Upper lobe of left lung (tissue), 6 donors: Measurements from ENCODE around the gene UTF1. TPM values are rescaled to one million over a fixed set of nuclear protein-coding genes. Genes with fewer than 3 reads are reported as not detected.

Experiments used
- ATAC-seq, 2 donors: fragments of 200-7000 bp; cut with Tn5 transposase; one replicate each; pipeline ENCODE4 v1.9.1; 2022; ENCODE audit warnings: mild to moderate bottlenecking in 2 of 2, moderate library complexity in 2 of 2; ENCODE audit not compliant: low FRiP score in 2 of 2
- DNase-seq, 2 donors: peaks; one replicate each; pipeline ENCODE4 v3.0.0-alpha.2; 2019 to 2020
- H3K27ac ChIP-seq, 4 donors: fragments of 200-600 bp; sonication (generic); one replicate each; pipeline ENCODE4 v1.5.1; 2016 to 2019
- H3K27me3 ChIP-seq, 4 donors: fragments of 200-600 bp; sonication (generic); one replicate each; pipeline ENCODE4 v1.5.1; 2017 to 2019
- H3K36me3 ChIP-seq, 4 donors: fragments of 200-600 bp; sonication (generic); one replicate each; pipeline ENCODE4 v1.5.1; 2016 to 2019
- H3K4me1 ChIP-seq, 4 donors: fragments of 200-600 bp; sonication (generic); one replicate each; pipeline ENCODE4 v1.5.1; 2018 to 2019
- H3K4me3 ChIP-seq, 4 donors: fragments of 200-600 bp; sonication (generic); one replicate each; pipeline ENCODE4 v1.5.1; 2017 to 2019; ENCODE audit warnings: mild to moderate bottlenecking in 2 of 4, moderate library complexity in 1 of 4
- H3K9me3 ChIP-seq, 4 donors: fragments of 200-600 bp; sonication (generic); one replicate each; pipeline ENCODE4 v1.5.1; 2018 to 2019
- EP300 ChIP-seq, 4 donors: sonication (generic); formaldehyde crosslinking; IDR thresholded peaks; one replicate each; pipeline ENCODE4 v1.5.1; 2017; ENCODE audit warnings: antibody characterized with exemption in 4 of 4, control low read depth in 2 of 4
- POLR2A ChIP-seq, 4 donors: fragments of 450-650 bp; IDR thresholded peaks; one replicate each; pipeline ENCODE4 v1.5.1; 2016 to 2017; ENCODE audit warnings: antibody characterized with exemption in 4 of 4, mild to moderate bottlenecking in 2 of 4
- POLR2AphosphoS5 ChIP-seq, 2 donors: sonication (generic); formaldehyde crosslinking; IDR thresholded peaks; one replicate each; pipeline ENCODE4 v1.5.1; 2017; ENCODE audit warnings: antibody characterized with exemption in 2 of 2
- WGBS, 2 donors: methylation state at CpG; one replicate each; pipeline ENCODE4 v1.1.5; 2017 to 2018; 5-methylcytosine and 5-hydroxymethylcytosine counted together
- total RNA-seq, 6 donors: library from RNA; depleted of rRNA in 4 of 6; stranded (reverse); fragments of >200 nt in 4 of 6; gene quantifications; one replicate each; pipeline versions ENCODE4 v1.1.0 to v1.2.1, GENCODE V29; 2016 to 2021
- TF ChIP-seq, protein P1 (sequence below), 6 experiments: fragments of 450-650 bp in 4 of 6; fragments of 200-600 bp in 2 of 6; sonication (generic) in 2 of 6; IDR thresholded peaks; one replicate each; pipeline ENCODE4 v1.5.1; 2016 to 2019; ENCODE audit warnings: antibody characterized with exemption in 6 of 6
- donor health status: DM: no; HTN: no; CAD: no; lungs with moderate emphysema.
- donor health status: DM: no; HTN: yes; CAD: no; lungs with severe emphysema.

UTF1 gene
- total RNA-seq, 6 donors from 2014 or later: 0.26 to 0.37 TPM; not detected in 4

DNA sequence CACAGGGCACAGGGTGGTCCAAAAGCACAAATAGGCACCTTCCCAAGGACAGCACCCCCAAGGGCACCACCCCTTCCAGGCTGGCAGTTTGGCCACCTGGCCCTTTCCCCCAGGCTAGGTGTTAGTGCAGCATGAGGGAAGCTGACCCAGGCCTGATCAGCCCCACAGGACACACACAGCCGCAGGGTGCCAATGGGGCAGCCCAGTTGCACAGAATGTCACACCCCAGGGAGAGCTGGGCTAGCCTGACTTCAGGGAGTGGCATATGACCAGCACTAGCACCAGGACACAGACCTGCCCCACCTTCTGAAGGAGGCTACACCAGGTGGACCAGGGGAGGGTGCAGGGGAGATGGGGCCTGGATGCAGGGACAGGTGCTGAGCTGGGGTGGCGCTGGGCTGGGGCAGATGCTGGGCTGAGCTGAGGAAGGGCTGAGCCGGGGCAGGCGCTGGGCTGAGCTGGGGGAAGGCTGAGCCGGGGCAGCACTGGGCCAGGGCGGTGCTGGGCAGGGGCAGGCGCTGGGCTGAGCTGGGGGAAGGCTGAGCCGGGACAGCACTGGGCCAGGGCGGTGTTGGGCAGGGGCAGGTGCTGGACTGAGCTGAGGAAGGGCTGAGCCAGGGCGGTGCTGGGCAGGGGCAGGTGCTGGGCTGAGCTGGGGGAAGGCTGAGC lies 50.5 kb downstream of the UTF1 start:
- Histone ChIP-seq H3K9me3 (no peaks in the 10 kb centered on the region), H3K36me3 (peaks cover 30 to 70% (median 57%) of the 10 kb centered on the region in 4 donors), H3K4me3 (no peak overlapping the region), H3K27ac (peak overlapping the region; percentile 2 to 89 (median 85)), H3K27me3 (peaks cover 0 to 4% (median 0%) of the 10 kb centered on the region in 4 donors), H3K4me1 (peaks cover 16 to 44% (median 29%) of the 10 kb centered on the region in 4 donors)
- 57 to 93% methylated on average over 2 to 10 of the region's 10 CpGs for WGBS, 2 donors
- ATAC-seq (no peak), DNase-seq (peak in 1 of 2 donors; percentile 73)
- TF ChIP-seq POLR2A (IDR thresholded peaks at IDR 0.05): no peak
- TF ChIP-seq EP300 (IDR thresholded peaks at IDR 0.05): no peak
- TF ChIP-seq POLR2AphosphoS5 (IDR thresholded peaks at IDR 0.05): no peak
- TF ChIP-seq, protein P1, sequence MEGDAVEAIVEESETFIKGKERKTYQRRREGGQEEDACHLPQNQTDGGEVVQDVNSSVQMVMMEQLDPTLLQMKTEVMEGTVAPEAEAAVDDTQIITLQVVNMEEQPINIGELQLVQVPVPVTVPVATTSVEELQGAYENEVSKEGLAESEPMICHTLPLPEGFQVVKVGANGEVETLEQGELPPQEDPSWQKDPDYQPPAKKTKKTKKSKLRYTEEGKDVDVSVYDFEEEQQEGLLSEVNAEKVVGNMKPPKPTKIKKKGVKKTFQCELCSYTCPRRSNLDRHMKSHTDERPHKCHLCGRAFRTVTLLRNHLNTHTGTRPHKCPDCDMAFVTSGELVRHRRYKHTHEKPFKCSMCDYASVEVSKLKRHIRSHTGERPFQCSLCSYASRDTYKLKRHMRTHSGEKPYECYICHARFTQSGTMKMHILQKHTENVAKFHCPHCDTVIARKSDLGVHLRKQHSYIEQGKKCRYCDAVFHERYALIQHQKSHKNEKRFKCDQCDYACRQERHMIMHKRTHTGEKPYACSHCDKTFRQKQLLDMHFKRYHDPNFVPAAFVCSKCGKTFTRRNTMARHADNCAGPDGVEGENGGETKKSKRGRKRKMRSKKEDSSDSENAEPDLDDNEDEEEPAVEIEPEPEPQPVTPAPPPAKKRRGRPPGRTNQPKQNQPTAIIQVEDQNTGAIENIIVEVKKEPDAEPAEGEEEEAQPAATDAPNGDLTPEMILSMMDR (IDR thresholded peaks at IDR 0.05): no peak

DNA sequence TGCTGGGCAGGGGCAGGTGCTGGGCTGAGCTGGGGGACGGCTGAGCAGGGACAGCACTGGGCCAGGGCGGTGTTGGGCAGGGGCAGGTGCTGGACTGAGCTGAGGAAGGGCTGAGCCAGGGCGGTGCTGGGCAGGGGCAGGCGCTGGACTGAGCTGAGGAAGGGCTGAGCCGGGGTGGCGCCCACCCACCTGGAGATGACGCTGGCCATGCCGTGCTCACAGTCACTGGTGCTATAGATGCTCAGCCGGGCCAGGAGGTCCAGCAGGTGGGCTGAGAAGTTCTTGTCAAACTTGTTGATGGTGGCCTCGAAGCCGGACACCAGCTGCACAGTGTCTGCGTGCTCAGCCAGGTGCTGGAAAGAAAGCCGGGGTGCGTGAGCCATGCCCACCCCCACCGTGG lies 51.1 kb downstream of the UTF1 start:
- no peak for ATAC-seq
- Histone ChIP-seq H3K4me3 (no peak overlapping the region), H3K4me1 (peaks cover 15 to 38% (median 27%) of the 10 kb centered on the region in 4 donors), H3K27me3 (peaks cover 0 to 3% (median 0%) of the 10 kb centered on the region in 4 donors), H3K9me3 (no peaks in the 10 kb centered on the region), H3K27ac (no peak overlapping the region), H3K36me3 (peaks cover 30 to 76% (median 61%) of the 10 kb centered on the region in 4 donors)
- no peak for TF ChIP-seq POLR2A (IDR thresholded peaks at IDR 0.05)
- 93 to 97% methylated on average over 10 to 14 of the region's 15 CpGs for WGBS, 2 donors
- peak in 1 of 2 donors; percentile 66 for DNase-seq

Other genes starting within 250 kb of the UTF1 start
- 1 to 10 TPM in 1 of 6 donors, under 1 TPM in 4, not detected in 1; 0.30 to 1.0 (median 0.39) TPM for gene ADGRA1, start 142.3 kb upstream of the UTF1 start, total RNA-seq
- gene KNDC1, start 70.0 kb upstream of the UTF1 start, total RNA-seq: 10 to 100 TPM in 4 of 6 donors, 1 to 10 TPM in 2; 7.1 to 30.3 (median 15.5) TPM
- gene VENTX, start 7.6 kb downstream of the UTF1 start, total RNA-seq: 10 to 100 TPM in 1 of 6 donors, 1 to 10 TPM in 5; 1.7 to 11.5 (median 4.4) TPM
- gene ADAM8, start 46.7 kb downstream of the UTF1 start, total RNA-seq: 10 to 100 TPM; 10.4 to 93.2 (median 32.9) TPM
- 100 to 1,000 TPM in 1 of 6 donors, 10 to 100 TPM in 5; 41.7 to 106 (median 56.3) TPM for gene TUBGCP2, start 78.7 kb downstream of the UTF1 start, total RNA-seq
- 10 to 100 TPM; 12.6 to 44.2 (median 33.0) TPM for gene ZNF511, start 78.7 kb downstream of the UTF1 start, total RNA-seq
- 1 to 10 TPM in 1 of 6 donors, not detected in 5; 7.4 TPM for gene CALY, start 106.7 kb downstream of the UTF1 start, total RNA-seq
- gene PRAP1, start 117.2 kb downstream of the UTF1 start, total RNA-seq: not detected
- 10 to 100 TPM; 15.4 to 37.5 (median 26.0) TPM for gene FUOM, start 127.8 kb downstream of the UTF1 start, total RNA-seq
- 10 to 100 TPM; 32.5 to 69.6 (median 53.2) TPM for gene ECHS1, start 143.1 kb downstream of the UTF1 start, total RNA-seq
- gene PAOX, start 149.0 kb downstream of the UTF1 start, total RNA-seq: 10 to 100 TPM in 3 of 6 donors, 1 to 10 TPM in 3; 4.7 to 24.1 (median 10.3) TPM
- 100 to 1,000 TPM in 1 of 6 donors, 10 to 100 TPM in 5; 21.0 to 155 (median 40.8) TPM for gene MTG1, start 163.9 kb downstream of the UTF1 start, total RNA-seq
- gene SPRN, start 194.4 kb downstream of the UTF1 start, total RNA-seq: under 1 TPM in 1 of 6 donors, not detected in 5; 0.20 TPM
- gene SCART1, start 223.7 kb downstream of the UTF1 start, total RNA-seq: 10 to 100 TPM in 2 of 6 donors, 1 to 10 TPM in 4; 1.1 to 31.4 (median 3.4) TPM